Measurements from ENCODE around the gene PMS2. TPM values are rescaled to one million over a fixed set of nuclear protein-coding genes. Genes with fewer than 3 reads are reported as not detected.
A peak's percentile ranks its signal among the peaks of the same experiment; 100 is the strongest.
"Not testable (repeated sequence)": the region's sequence is repeated elsewhere in the genome, so short reads cannot be mapped to it uniquely, and the experiment has no call there.

The PMS2 gene
- total RNA-seq, 1 experiment from 2014 or later = 18.9 TPM

GRCh38 chr7:6007386-6007785, 1.5 kb downstream of the PMS2 start:
- H3K9me3 Mint-ChIP-seq (ENCODE audit: unreplicated experiment) = no peaks in the 10 kb centered on the region
- DNase-seq (ENCODE audit: unreplicated experiment) = no peak
- peaks cover 26% of the 10 kb centered on the region for H3K4me1 Mint-ChIP-seq (ENCODE audit: insufficient read depth, unreplicated experiment)
- H3K36me3 Mint-ChIP-seq (ENCODE audit: insufficient read depth, unreplicated experiment) = peaks cover 38% of the 10 kb centered on the region
- ChIA-PET POLR2A (interaction anchor here (1.2 to 4.7 kb wide), 3 partner anchors 11 to 99 kb away, joined by 4 to 38 read pairs (median 6); no protein-coding TSS in a partner anchor), CTCF (interaction anchor here (0.7 to 2.5 kb wide), 3 partner anchors 10 to 481 kb away, joined by 3 to 9 read pairs (median 3); no protein-coding TSS in a partner anchor)
- peak overlapping the region; percentile 83 for H3K4me3 Mint-ChIP-seq (ENCODE audit: unreplicated experiment)
- no peaks in the 10 kb centered on the region for H3K27me3 Mint-ChIP-seq (ENCODE audit: insufficient read depth, unreplicated experiment)
- no TSS peak for BruUV-seq (replicated peaks)
- intact Hi-C loops (cut with micrococcal nuclease) = no loop called here
- TF ChIP-seq CTCF (IDR thresholded peaks at IDR 0.05; ENCODE audit: unreplicated experiment) = no peak
- H3K27ac Mint-ChIP-seq (ENCODE audit: low read depth, unreplicated experiment) = no peak overlapping the region

- BruUV-seq (replicated peaks) = no TSS peak
- peak; percentile 62 for DNase-seq (ENCODE audit: unreplicated experiment)
- intact Hi-C loops (cut with micrococcal nuclease) = loop anchor here (1.0 to 10.0 kb wide), 4 partner anchors 109 to 437 kb away; no protein-coding TSS in a partner anchor
- POLR2A ChIA-PET = interaction anchor here (0.9 to 3.3 kb wide), 4 partner anchors 10 to 109 kb away, joined by 3 to 38 read pairs (median 7); partner anchors contain the start of genes AIMP2 and PMS2
- peak; percentile 51 for TF ChIP-seq CTCF (IDR thresholded peaks at IDR 0.05; ENCODE audit: unreplicated experiment)
- no peak overlapping the region for H3K4me3 Mint-ChIP-seq (ENCODE audit: unreplicated experiment)
- peaks cover 98% of the 10 kb centered on the region for H3K36me3 Mint-ChIP-seq (ENCODE audit: insufficient read depth, unreplicated experiment)
- no peaks in the 10 kb centered on the region for H3K9me3 Mint-ChIP-seq (ENCODE audit: unreplicated experiment)
- H3K27ac Mint-ChIP-seq (ENCODE audit: low read depth, unreplicated experiment) = no peak overlapping the region
- CTCF ChIA-PET = interaction anchor here (0.6 to 2.6 kb wide), 17 partner anchors 9 to 1414 kb away, joined by 3 to 20 read pairs (median 4); no protein-coding TSS in a partner anchor
- H3K4me1 Mint-ChIP-seq (ENCODE audit: insufficient read depth, unreplicated experiment) = peaks cover 11% of the 10 kb centered on the region
- no peaks in the 10 kb centered on the region for H3K27me3 Mint-ChIP-seq (ENCODE audit: insufficient read depth, unreplicated experiment)
Observed at GRCh38 chr7:5997210-5997808, 11.5 kb downstream of the PMS2 start.

- H3K27me3 Mint-ChIP-seq (ENCODE audit: insufficient read depth, unreplicated experiment); H3K4me3 Mint-ChIP-seq (ENCODE audit: unreplicated experiment); POLR2A ChIA-PET; H3K27ac Mint-ChIP-seq (ENCODE audit: low read depth, unreplicated experiment); BruUV-seq (replicated peaks); DNase-seq (ENCODE audit: unreplicated experiment); H3K9me3 Mint-ChIP-seq (ENCODE audit: unreplicated experiment); intact Hi-C loops (cut with micrococcal nuclease); H3K4me1 Mint-ChIP-seq (ENCODE audit: insufficient read depth, unreplicated experiment); CTCF ChIA-PET: not testable (repeated sequence)
- H3K36me3 Mint-ChIP-seq (ENCODE audit: insufficient read depth, unreplicated experiment) = peaks cover 70% of the 10 kb centered on the region
Observed at GRCh38 chr7:5987061-5987460, 21.8 kb downstream of the PMS2 start.

- H3K36me3 Mint-ChIP-seq (ENCODE audit: insufficient read depth, unreplicated experiment) = peaks cover 54% of the 10 kb centered on the region
- H3K27me3 Mint-ChIP-seq (ENCODE audit: insufficient read depth, unreplicated experiment); H3K4me1 Mint-ChIP-seq (ENCODE audit: insufficient read depth, unreplicated experiment); POLR2A ChIA-PET; intact Hi-C loops (cut with micrococcal nuclease); H3K9me3 Mint-ChIP-seq (ENCODE audit: unreplicated experiment); CTCF ChIA-PET; BruUV-seq (replicated peaks); H3K4me3 Mint-ChIP-seq (ENCODE audit: unreplicated experiment); H3K27ac Mint-ChIP-seq (ENCODE audit: low read depth, unreplicated experiment); DNase-seq (ENCODE audit: unreplicated experiment): not testable (repeated sequence)
Observed at GRCh38 chr7:5979680-5980314, 29.1 kb downstream of the PMS2 start.

- DNase-seq (ENCODE audit: unreplicated experiment); H3K27ac Mint-ChIP-seq (ENCODE audit: low read depth, unreplicated experiment); BruUV-seq (replicated peaks); intact Hi-C loops (cut with micrococcal nuclease); H3K4me3 Mint-ChIP-seq (ENCODE audit: unreplicated experiment); H3K9me3 Mint-ChIP-seq (ENCODE audit: unreplicated experiment); CTCF ChIA-PET; POLR2A ChIA-PET; H3K4me1 Mint-ChIP-seq (ENCODE audit: insufficient read depth, unreplicated experiment); H3K27me3 Mint-ChIP-seq (ENCODE audit: insufficient read depth, unreplicated experiment): not testable (repeated sequence)
- H3K36me3 Mint-ChIP-seq (ENCODE audit: insufficient read depth, unreplicated experiment) = peaks cover 19% of the 10 kb centered on the region
Observed at GRCh38 chr7:5973580-5973979, 35.3 kb downstream of the PMS2 start.

- DNase-seq (ENCODE audit: unreplicated experiment); BruUV-seq (replicated peaks); H3K9me3 Mint-ChIP-seq (ENCODE audit: unreplicated experiment); CTCF ChIA-PET; POLR2A ChIA-PET; H3K4me1 Mint-ChIP-seq (ENCODE audit: insufficient read depth, unreplicated experiment); intact Hi-C loops (cut with micrococcal nuclease); H3K27me3 Mint-ChIP-seq (ENCODE audit: insufficient read depth, unreplicated experiment); H3K4me3 Mint-ChIP-seq (ENCODE audit: unreplicated experiment); H3K27ac Mint-ChIP-seq (ENCODE audit: low read depth, unreplicated experiment); H3K36me3 Mint-ChIP-seq (ENCODE audit: insufficient read depth, unreplicated experiment): not testable (repeated sequence)
Observed at GRCh38 chr7:5970347-5970911, 38.4 kb downstream of the PMS2 start, which contains the start of gene RSPH10B. Gene RSPH10B, minus strand, starts transcription at chr7:5970689. Its CDS starts 3,573 bp downstream, at chr7:5967116.

GRCh38 chr7:5963810-5964209, 45.0 kb downstream of the PMS2 start:
- H3K27me3 Mint-ChIP-seq (ENCODE audit: insufficient read depth, unreplicated experiment); DNase-seq (ENCODE audit: unreplicated experiment); H3K9me3 Mint-ChIP-seq (ENCODE audit: unreplicated experiment); H3K4me3 Mint-ChIP-seq (ENCODE audit: unreplicated experiment); CTCF ChIA-PET; POLR2A ChIA-PET; H3K27ac Mint-ChIP-seq (ENCODE audit: low read depth, unreplicated experiment); H3K36me3 Mint-ChIP-seq (ENCODE audit: insufficient read depth, unreplicated experiment); BruUV-seq (replicated peaks); H3K4me1 Mint-ChIP-seq (ENCODE audit: insufficient read depth, unreplicated experiment); intact Hi-C loops (cut with micrococcal nuclease): not testable (repeated sequence)

Data from MCF 10A (cell line).